GM12878 (cell line): ENCODE measurements around the gene PLEKHM1.

Experiments
- BRCA1 ChIP-seq: IDR thresholded peaks from 2 replicates; pipeline ENCODE4 v1.6.1; 2011; ENCODE audit warnings: low read depth, low read length, improper control_type of control experiment
- CHD2 ChIP-seq: IDR thresholded peaks from 2 replicates; pipeline ENCODE4 v1.6.1; 2011; ENCODE audit warnings: low read depth, low read length, improper control_type of control experiment, borderline replicate concordance
- CTCF ChIP-seq, 3 experiments: IDR thresholded peaks in 2 of 3; conservative IDR thresholded peaks in 1 of 3; 2 replicates each; pipeline ENCODE4 v1.5.1; 2011; ENCODE audit warnings: low read depth in 3 of 3, low read length in 3 of 3, mild to moderate bottlenecking in 3 of 3, control low read depth in 2 of 3, moderate library complexity in 2 of 3, inconsistent platforms in 1 of 3, mixed read lengths in 1 of 3; ENCODE audit not compliant: control insufficient read depth in 2 of 3, insufficient read depth in 1 of 3; ENCODE audit errors: extremely low read depth in 1 of 3
- FOS ChIP-seq: IDR thresholded peaks from 3 replicates; pipeline ENCODE4 v1.6.1; 2011; ENCODE audit warnings: borderline replicate concordance; ENCODE audit not compliant: insufficient read length; ENCODE audit errors: extremely low read depth
- MLLT1 ChIP-seq: fragments of 450-650 bp; IDR thresholded peaks from 2 replicates; pipeline ENCODE4 v1.6.1; 2016; ENCODE audit warnings: mild to moderate bottlenecking
- PBX3 ChIP-seq: IDR thresholded peaks from 2 replicates; pipeline ENCODE4 v1.6.1; 2011; ENCODE audit warnings: mild to moderate bottlenecking, low read depth, low read length, moderate library complexity; ENCODE audit not compliant: insufficient replicate concordance
- PKNOX1 ChIP-seq: fragments of 450-650 bp; IDR thresholded peaks from 2 replicates; pipeline ENCODE4 v1.6.1; 2016; ENCODE audit warnings: mild to moderate bottlenecking
- POLR2A ChIP-seq: IDR thresholded peaks from 2 replicates; pipeline ENCODE4 v1.6.1; 2011; ENCODE audit warnings: low read depth, mild to moderate bottlenecking, low read length
- SIN3A ChIP-seq: IDR thresholded peaks from 2 replicates; pipeline ENCODE4 v1.6.1; 2012; ENCODE audit warnings: low read depth, low read length, improper control_type of control experiment
- SPI1 ChIP-seq: IDR thresholded peaks from 2 replicates; pipeline ENCODE4 v1.6.1; 2011; ENCODE audit warnings: low read depth, mild to moderate bottlenecking, low read length, moderate library complexity, borderline replicate concordance; ENCODE audit not compliant: insufficient read depth

GRCh38 chr17:45408611-45409421 lies 81.7 kb downstream of the PLEKHM1 start:
- TF ChIP-seq POLR2A = no peak
- no peak for TF ChIP-seq PBX3
- no peak for TF ChIP-seq BRCA1
- no peak for TF ChIP-seq SPI1
- TF ChIP-seq CHD2 = no peak
- TF ChIP-seq PKNOX1 = no peak
- TF ChIP-seq FOS = no peak
- TF ChIP-seq SIN3A = no peak
- TF ChIP-seq CTCF (IDR thresholded peaks at IDR 0.05 in 2 of 3, conservative IDR thresholded peaks at IDR 0.05 in 1 of 3; ENCODE audit: control insufficient read depth in 2 of 3, extremely low read depth in 1 of 3, insufficient read depth in 1 of 3, low read depth in 3 of 3, low read length in 3 of 3) = no peak
- no peak for TF ChIP-seq MLLT1
